Medulla oblongata (tissue), 1 donor: ENCODE measurements around the gene PDC.
"Not testable (repeated sequence)": the region's sequence is repeated elsewhere in the genome, so short reads cannot be mapped to it uniquely, and the experiment has no call there.

Source experiments
- DNase-seq: peaks from one replicate; pipeline ENCODE4 v3.0.0-alpha.2; 2015; ENCODE audit errors: extremely low spot score

Gene PDC

DNA sequence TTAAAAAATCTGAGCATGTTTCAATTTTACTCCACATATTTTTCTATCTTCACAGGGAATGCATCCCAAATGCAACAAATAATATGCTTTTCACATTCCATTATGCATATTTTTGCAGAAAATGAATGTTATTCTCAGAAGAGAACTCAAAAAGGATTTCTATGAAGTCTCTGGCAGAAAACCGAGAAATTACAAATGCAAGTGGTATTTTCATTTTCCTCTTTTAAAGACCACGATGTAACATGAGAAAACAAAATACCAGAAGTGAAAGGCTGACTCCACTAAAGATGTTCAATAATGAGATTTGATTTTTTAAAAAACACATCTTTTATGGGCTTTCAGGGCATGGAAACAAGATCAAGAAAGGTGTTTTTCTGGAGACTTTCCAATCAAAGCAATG, 5.0 kb upstream of the PDC start:
- DNase-seq = no peak

DNA sequence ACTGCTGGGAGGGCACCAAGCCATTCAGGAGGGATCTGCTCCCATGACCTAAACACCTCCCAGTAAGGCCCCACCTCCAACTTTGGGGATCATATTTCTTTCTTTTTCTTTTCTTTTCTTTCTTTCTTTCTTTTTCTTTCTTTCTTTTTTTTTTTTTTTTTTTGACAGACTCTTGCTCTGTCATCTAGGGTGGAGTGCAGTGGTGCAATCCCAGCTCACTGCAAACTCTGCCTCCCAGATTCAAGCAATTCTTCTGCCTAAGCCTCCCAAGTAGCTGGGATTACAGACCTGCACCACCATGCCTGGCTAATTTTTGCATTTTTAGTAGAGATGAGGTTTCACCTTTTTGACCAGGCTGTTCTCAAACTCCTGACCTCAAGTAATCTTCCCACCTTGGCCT, 4.6 kb upstream of the PDC start:
- DNase-seq = not testable (repeated sequence)

GRCh38 chr1:186463926-186464325, 3.0 kb upstream of the PDC start:
- no peak for DNase-seq

GRCh38 chr1:186463511-186463910, 2.6 kb upstream of the PDC start:
- DNase-seq = no peak

- not testable (repeated sequence) for DNase-seq
Observed at GRCh38 chr1:186459161-186459560, 1.8 kb downstream of the PDC start.

- DNase-seq = no peak
Observed at GRCh38 chr1:186456729-186457255, 4.1 kb downstream of the PDC start.

DNA sequence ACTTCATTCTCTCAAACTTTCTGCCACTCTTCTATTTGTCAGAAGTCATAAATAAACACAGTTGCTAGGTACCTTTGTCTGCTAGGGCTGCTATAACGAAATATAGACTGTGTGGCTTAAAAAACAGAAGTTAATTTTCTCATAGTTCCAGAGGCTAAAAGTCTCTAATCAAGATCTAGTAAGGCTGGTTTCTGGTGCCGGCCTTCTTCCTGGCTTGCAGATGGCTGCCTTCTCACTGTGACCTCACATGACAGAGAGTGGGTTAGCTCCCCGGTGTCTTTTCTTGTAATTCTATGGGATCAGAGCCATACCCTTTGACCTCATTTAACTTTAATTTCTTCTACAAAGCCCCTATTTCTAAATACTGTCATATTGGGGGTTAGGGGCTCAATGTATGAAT, 5.9 kb downstream of the PDC start:
- no peak for DNase-seq

DNA sequence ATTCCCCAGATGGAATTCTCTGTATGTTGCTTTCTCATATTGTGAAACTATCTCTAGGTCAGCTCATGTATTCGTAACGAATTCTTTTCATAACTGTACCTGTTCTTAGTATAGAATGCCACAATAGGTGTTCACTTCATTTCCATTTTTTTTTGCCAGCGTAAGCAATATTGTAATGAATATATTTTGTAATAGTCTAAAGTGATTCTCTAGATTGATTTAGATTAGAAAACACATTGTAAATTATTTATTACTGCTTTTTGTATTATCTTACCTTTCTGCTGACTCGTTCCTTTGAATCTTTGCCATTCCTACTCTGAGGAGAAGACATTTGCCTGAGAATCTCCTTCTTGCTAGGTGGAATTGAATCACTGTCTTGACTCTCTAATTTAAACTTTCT, 14.8 kb downstream of the PDC start:
- no peak for DNase-seq

DNA sequence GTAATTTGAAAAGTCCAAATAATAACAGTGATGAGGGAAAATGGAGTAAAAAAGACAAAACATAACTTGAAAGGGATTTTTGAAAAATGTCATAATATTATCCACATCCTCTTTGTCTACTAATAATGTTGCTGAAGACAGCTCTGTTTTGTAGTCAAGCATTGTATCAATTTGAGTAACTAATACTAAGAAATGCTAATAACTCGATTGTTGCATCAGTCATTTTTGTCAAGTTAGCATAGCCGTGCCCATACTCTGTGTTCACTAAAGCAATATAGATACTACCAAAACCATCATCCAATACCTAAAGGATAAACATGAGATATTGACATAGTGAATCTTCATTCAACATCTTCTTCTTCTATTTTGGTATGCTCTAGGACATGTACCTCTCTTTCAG, 17.3 kb downstream of the PDC start:
- no peak for DNase-seq

DNA sequence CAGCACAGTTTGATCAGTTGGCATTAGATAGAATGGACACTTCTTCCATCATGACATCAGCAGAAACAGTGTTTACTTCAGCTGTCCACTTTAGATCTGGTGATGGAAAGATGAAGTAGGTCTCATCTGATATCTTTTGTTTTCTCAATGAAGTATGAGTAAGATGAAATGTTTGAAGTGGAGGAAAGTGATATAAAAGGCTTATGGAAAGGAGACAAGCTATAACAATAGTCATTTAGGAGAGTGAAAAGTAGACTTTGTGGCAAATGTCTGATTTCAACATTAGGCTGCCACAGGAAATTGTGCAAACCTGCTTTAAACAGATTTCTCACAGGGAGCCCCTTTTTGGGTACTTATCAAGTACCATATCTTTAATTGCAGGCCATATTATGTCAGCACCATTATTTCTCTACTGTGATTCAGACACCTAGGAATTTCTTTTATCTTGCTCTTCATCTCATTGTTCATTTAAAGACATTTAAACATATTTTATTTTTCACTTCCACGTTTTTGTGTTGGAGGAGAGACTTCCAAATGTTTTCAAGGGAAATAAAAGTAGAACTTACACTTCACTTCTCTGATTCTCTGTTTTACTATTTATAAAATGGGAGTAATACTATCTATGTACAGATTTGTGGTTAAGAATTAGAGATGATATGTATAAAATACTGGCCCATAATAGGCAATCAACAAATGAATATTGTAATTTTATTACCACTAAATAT, 18.1 kb downstream of the PDC start:
- DNase-seq = peak; percentile 33

- DNase-seq = no peak
Observed at GRCh38 chr1:186440584-186440983, 20.3 kb downstream of the PDC start.

DNA sequence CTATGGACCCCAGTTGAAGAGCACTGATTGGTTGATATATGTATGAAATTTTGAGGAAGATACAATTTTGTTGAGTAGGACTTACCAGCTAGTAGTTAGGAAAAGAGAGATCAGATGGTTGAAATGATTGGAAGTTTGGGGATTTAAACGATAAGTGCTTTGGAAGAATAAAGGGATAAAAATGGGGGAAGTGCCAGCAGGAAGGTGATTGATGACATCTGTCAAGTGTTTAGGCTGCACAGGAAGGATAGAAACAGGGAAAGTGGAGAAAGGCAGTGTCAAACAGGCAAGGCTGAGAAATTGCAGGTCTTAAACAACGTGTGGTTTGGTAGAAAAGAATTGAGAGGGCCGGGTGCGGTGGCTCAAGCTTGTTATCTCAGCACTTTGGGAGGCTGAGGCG, 22.3 kb downstream of the PDC start:
- DNase-seq = no peak

DNA sequence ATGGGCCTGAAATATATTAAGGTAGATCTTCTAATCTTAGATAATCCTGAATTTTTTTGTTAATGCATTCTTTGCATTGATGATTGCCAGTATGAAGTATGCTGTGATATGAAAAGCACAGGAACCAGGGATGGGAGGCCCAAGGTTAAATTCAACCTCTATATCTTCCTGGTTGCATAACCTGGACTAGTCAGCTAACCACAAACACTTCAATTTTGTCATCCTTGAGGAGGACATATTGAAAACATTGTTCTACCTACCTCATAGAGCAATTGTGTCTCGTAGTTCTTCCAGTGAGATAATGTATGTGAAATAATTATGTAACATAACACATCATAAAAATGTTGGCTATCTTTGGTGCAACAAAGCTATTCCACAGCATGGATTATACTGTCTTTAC, 25.6 kb downstream of the PDC start:
- no peak for DNase-seq

DNA sequence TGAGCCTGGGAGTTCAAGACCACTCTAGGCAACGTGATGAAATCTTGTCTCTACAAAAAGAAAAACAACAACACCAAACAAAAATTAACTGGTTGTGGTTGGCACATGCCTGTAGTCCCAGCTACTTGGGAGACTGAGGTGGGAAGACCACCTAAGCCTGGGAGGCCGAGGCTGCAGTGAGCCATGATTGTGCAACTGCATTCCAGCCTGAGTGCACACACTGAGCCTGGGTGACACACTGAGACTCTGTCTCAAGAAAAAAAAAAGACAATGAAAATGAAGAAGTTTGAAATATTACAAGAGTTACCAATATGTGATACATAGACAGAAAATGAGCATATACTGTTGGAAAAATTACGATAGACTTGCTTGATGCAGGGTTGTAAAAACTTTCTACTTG, 31.9 kb downstream of the PDC start:
- DNase-seq = no peak

DNA sequence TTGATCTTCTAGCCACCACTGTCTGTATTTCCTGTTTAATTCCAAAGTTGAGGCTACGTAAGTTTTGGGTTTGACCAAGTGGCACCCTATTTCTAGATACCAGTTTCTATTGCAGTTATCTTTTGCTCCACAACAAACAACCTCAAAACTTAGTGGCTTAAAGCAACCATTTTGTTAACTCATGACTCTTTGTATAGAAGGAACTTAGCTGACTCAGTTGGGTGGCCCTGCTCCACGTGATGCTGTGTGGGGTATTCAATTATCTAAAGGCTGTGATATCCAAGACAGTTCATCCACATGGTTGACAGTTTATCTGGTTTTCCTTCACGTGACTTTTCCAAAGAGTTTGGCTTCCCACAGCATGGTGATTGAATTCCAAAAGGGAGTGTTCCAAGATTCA, 34.8 kb downstream of the PDC start:
- DNase-seq = no peak

GRCh38 chr1:186424539-186424938, 36.4 kb downstream of the PDC start:
- no peak for DNase-seq

DNA sequence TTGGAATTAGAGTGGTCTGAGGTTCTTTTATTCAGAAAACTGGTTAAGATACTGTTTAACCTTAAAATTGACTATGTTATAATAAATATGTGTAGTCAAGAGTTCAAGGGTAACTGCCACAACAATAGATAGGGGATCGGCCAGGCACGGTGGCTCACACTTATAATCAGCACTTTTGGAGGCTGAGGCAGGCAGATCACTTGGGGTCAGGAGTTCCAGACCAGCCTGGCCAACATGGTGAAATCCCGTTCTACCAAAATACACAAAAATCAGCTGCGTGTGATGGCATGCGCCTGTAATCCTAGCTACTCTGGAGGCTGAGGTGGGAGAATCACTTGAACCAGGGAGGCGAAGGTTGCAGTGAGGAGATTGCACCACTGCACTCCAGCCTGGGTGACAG, 39.5 kb downstream of the PDC start:
- DNase-seq = no peak

DNA sequence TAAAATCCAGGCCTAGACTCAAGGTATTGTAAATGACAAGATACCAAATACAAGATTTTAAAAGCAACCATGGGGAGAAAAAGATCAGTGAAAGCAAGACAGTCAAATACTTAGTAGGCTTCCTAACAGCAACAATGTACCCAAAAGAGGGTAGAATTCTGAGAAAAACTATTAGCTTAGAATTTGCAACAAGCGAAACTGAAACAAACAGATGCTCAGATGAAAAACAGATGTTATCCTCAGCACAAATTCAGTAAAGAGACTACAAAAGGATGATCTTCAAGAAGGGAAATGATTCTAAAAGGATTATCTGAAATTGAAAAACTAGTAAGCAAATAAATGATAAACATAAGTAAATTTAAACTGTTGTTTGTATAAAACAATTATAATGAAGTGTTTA, 40.0 kb downstream of the PDC start:
- no peak for DNase-seq

DNA sequence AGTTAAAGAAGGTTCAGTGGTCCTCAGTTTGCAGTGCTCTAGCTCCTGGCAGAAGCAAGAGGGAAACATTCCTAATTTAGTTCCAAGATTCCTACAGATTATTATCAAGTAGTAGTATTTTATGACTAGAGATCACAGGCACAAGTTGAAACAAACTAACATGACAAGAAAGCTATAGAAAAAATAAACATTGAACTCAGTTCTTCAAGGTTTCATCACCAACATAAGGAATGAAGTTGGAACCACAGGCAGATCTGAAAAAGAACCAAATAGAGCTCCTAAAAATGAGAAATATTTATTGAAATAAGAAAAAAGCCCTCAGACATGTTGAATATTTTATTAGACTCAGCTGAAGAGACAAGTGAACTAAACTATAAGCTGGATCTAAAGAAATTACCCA, 40.6 kb downstream of the PDC start:
- DNase-seq = no peak

- no peak for DNase-seq
Observed at GRCh38 chr1:186418503-186418902, 42.4 kb downstream of the PDC start.

- DNase-seq = no peak
Observed at GRCh38 chr1:186413319-186413718, 47.6 kb downstream of the PDC start.

- DNase-seq = no peak
Observed at GRCh38 chr1:186409091-186409490, 51.8 kb downstream of the PDC start.

- DNase-seq = peak; percentile 64
Observed at GRCh38 chr1:186404454-186405051, 56.4 kb downstream of the PDC start.

DNA sequence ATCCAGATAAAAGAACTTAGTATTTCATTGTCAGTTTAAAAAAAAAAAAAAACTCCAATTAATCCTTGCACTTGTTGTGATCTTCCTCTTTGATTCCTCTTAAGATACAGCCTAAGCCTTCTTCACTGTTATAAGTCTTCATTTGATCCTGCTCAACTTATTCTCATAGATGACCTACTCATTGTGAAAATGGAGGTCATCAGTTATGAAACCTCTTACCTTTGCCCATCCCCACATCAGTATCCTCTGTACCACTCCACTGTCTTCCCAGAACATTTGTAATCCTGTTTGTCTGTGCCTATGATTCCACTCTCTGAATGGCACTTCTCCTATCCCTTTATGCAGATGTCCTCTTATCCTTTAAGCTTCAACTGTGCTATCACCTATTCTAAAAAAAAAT, 57.3 kb downstream of the PDC start:
- DNase-seq = no peak
